Measurements from ENCODE around the gene METTL1. TPM values are rescaled to one million over a fixed set of nuclear protein-coding genes. Genes with fewer than 3 reads are reported as not detected.

Gene METTL1
- total and polyA plus RNA-seq, 2 donors from 2014 or later, result 23.4 to 69.4 TPM

DNA sequence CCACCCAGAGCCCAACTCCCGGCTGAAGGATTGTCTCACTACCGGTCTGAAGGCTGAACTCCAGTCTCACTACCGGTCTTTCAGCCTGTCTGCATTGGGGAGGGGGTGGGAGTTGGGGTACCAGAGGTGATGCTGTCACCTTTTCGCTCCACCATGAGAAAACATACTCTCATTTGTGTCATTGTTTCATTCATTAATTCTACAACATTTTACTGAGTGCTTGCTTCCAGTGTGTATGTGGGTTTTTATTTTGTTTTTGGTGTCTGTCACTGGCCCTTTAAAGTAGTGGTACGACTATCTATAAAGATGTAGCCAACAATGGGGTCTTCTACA is 19.3 kb downstream of the METTL1 start:
- Histone ChIP-seq H3K36me3 (ENCODE audit: control insufficient read depth in 2 of 3, insufficient read depth in 3 of 3, low read length in 3 of 3) (peaks cover 0 to 8% (median 8%) of the 10 kb centered on the region in 3 donors), H3K9me3 (ENCODE audit: control insufficient read depth in 2 of 3, insufficient read depth in 1 of 3, low read length in 3 of 3) (no peaks in the 10 kb centered on the region), H3K27me3 (ENCODE audit: control insufficient read depth, insufficient read depth, low read length) (no peaks in the 10 kb centered on the region), H3K4me1 (ENCODE audit: control insufficient read depth in 2 of 3, insufficient read depth in 2 of 3, low read depth in 1 of 3, low read length in 3 of 3) (peaks cover 4 to 21% (median 6%) of the 10 kb centered on the region in 3 donors), H3K27ac (ENCODE audit: low read depth in 2 of 2, low read length in 2 of 2) (peak overlapping the region; percentile 20 to 77), H3K4me3 (ENCODE audit: low read length in 3 of 3) (peak overlapping the region; percentile 53 to 59 (median 58)), H3K9ac (ENCODE audit: low read length in 3 of 3) (peak overlapping the region in 2 of 3 donors; percentile 9 to 54)
- TF ChIP-seq, protein P1, sequence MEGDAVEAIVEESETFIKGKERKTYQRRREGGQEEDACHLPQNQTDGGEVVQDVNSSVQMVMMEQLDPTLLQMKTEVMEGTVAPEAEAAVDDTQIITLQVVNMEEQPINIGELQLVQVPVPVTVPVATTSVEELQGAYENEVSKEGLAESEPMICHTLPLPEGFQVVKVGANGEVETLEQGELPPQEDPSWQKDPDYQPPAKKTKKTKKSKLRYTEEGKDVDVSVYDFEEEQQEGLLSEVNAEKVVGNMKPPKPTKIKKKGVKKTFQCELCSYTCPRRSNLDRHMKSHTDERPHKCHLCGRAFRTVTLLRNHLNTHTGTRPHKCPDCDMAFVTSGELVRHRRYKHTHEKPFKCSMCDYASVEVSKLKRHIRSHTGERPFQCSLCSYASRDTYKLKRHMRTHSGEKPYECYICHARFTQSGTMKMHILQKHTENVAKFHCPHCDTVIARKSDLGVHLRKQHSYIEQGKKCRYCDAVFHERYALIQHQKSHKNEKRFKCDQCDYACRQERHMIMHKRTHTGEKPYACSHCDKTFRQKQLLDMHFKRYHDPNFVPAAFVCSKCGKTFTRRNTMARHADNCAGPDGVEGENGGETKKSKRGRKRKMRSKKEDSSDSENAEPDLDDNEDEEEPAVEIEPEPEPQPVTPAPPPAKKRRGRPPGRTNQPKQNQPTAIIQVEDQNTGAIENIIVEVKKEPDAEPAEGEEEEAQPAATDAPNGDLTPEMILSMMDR (IDR thresholded peaks at IDR 0.05; ENCODE audit: borderline replicate concordance, extremely low read depth, insufficient read depth), result no peak
- DNase-seq (no peak), FAIRE-seq (no peak)
- intact Hi-C loops (cut with DNase I), result no loop called here

DNA sequence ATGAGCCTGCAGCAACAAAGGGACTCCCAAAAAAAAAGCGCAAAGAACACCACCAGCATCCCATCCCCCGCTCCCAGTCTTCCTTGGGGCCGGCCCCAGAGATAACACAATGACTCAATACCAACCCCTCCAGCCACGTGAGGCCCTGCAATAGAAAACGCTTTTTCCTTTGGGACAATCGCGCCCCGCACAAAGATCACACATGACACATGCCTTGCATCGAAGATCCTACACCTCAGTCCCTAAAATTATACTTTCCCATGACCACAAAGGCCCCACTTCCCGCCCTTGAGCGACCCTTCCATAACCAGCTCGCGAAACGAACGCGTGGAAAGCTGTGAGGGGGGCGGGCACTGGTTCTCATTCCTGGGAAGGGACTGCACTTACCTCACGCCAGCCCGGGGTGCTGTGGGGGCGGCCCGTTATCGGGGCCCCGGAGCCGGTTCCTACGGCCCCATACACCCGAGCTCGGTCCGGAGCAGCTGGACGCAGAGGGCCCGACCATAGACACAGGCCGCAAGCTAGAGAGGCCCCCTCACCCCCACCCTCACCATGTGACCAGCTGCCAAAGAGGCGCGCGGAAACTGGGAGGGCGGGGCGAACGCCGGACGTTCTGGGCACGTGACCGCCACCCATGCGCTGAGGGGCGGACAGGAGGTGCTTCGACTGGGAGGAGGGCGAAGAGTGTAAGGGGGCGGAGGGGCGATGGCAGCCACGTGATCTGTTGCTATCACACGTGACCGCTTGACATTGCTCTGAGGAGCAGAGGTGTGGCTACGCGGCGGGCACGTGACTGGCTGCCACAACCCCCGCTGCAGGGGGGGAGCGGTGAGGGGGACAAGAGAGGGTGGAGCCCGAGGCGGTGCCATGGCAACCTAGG is 19.9 kb downstream of the METTL1 start, which contains the start of gene CDK4:
TSS of gene CDK4 (minus strand) at position 523 of the 880 bp plus-strand sequence. CDS start 593 bp downstream, outside the sequence.
- peak; percentile 65 for FAIRE-seq
- DNase-seq, result peak; percentile 100

GRCh38 chr12:57751432-57751787 is 20.5 kb downstream of the METTL1 start:
- H3K9me3 ChIP-seq (ENCODE audit: control insufficient read depth in 2 of 3, insufficient read depth in 1 of 3, low read length in 3 of 3), result no peaks in the 10 kb centered on the region
- H3K27me3 ChIP-seq (ENCODE audit: control insufficient read depth, insufficient read depth, low read length), result no peaks in the 10 kb centered on the region
- H3K9ac ChIP-seq (ENCODE audit: low read length in 3 of 3), result peak overlapping the region; percentile 34 to 86 (median 80)
- peaks cover 7 to 13% (median 8%) of the 10 kb centered on the region in 3 donors for H3K36me3 ChIP-seq (ENCODE audit: control insufficient read depth in 2 of 3, insufficient read depth in 3 of 3, low read length in 3 of 3)
- peaks cover 4 to 19% (median 6%) of the 10 kb centered on the region in 3 donors for H3K4me1 ChIP-seq (ENCODE audit: control insufficient read depth in 2 of 3, insufficient read depth in 2 of 3, low read depth in 1 of 3, low read length in 3 of 3)
- TF ChIP-seq, protein P1 (IDR thresholded peaks at IDR 0.05; ENCODE audit: borderline replicate concordance, extremely low read depth, insufficient read depth), result no peak
- H3K27ac ChIP-seq (ENCODE audit: low read depth in 2 of 2, low read length in 2 of 2), result peak overlapping the region; percentile 61 to 77
- H3K4me3 ChIP-seq (ENCODE audit: low read length in 3 of 3), result peak overlapping the region; percentile 62 to 91 (median 84)
- intact Hi-C loops (cut with DNase I), result no loop called here
- no peak for FAIRE-seq
- peak in 2 of 5 donors; percentile 63 to 71 for DNase-seq

More for the DNA sequence above, 19.9 kb downstream of the METTL1 start, which contains the start of gene CDK4:
- no peaks in the 10 kb centered on the region for H3K27me3 ChIP-seq (ENCODE audit: control insufficient read depth, insufficient read depth, low read length)
- H3K27ac ChIP-seq (ENCODE audit: low read depth in 2 of 2, low read length in 2 of 2), result peak within 1 kb of the TSS; percentile 61 to 77
- peaks cover 5 to 9% (median 8%) of the 10 kb centered on the region in 3 donors for H3K36me3 ChIP-seq (ENCODE audit: control insufficient read depth in 2 of 3, insufficient read depth in 3 of 3, low read length in 3 of 3)
- peaks cover 4 to 21% (median 6%) of the 10 kb centered on the region in 3 donors for H3K4me1 ChIP-seq (ENCODE audit: control insufficient read depth in 2 of 3, insufficient read depth in 2 of 3, low read depth in 1 of 3, low read length in 3 of 3)
- TF ChIP-seq, protein P1 (IDR thresholded peaks at IDR 0.05; ENCODE audit: borderline replicate concordance, extremely low read depth, insufficient read depth), result no peak
- H3K4me3 ChIP-seq (ENCODE audit: low read length in 3 of 3), result peak within 1 kb of the TSS; percentile 62 to 91 (median 84)
- H3K9me3 ChIP-seq (ENCODE audit: control insufficient read depth in 2 of 3, insufficient read depth in 1 of 3, low read length in 3 of 3), result no peaks in the 10 kb centered on the region
- peak within 1 kb of the TSS; percentile 34 to 86 (median 80) for H3K9ac ChIP-seq (ENCODE audit: low read length in 3 of 3)
- intact Hi-C loops (cut with DNase I), result no loop called here
